Measurements from ENCODE around the gene ANAPC4. TPM values are rescaled to one million over a fixed set of nuclear protein-coding genes. Genes with fewer than 3 reads are reported as not detected.

The ANAPC4 gene
- polyA plus RNA-seq, 2 of the 4 experiments (the other 2 are of a cell fraction): 15.7 to 21.2 TPM

- DNase-seq (ENCODE audit: low read depth in 1 of 2, low spot score in 1 of 2): no peak
- Histone ChIP-seq H3K4me2 (no peak overlapping the region), H3K27ac (no peak overlapping the region), H3K4me3 (no peak overlapping the region), H3K4me1 (no peaks in the 10 kb centered on the region), H3K9me3 (no peaks in the 10 kb centered on the region)
- no peak for FAIRE-seq
- POLR2A ChIA-PET: no interaction called here
- CTCF ChIA-PET: no interaction called here
- no peak for ATAC-seq
- no peak for TF ChIP-seq FOSL2 (IDR thresholded peaks at IDR 0.05)
- TF ChIP-seq FOSL2 (CRISPR knock-in tag; IDR thresholded peaks at IDR 0.05): no peak
- no peak for TF ChIP-seq CHD4 (IDR thresholded peaks at IDR 0.05; ENCODE audit: borderline replicate concordance)
- no peak for TF ChIP-seq RAD21 (conservative IDR thresholded peaks at IDR 0.05 in 1 of 2, IDR thresholded peaks at IDR 0.05 in 1 of 2)
- no peak for TF ChIP-seq GATA3 (IDR thresholded peaks at IDR 0.05; ENCODE audit: borderline replicate concordance)
- TF ChIP-seq EP300 (IDR thresholded peaks at IDR 0.05): no peak
- TF ChIP-seq MAFK (IDR thresholded peaks at IDR 0.05; ENCODE audit: partially characterized antibody): no peak
- no peak for TF ChIP-seq TP53 (CRISPR knock-in tag; IDR thresholded peaks at IDR 0.05)
- TF ChIP-seq FOSB (CRISPR knock-in tag; IDR thresholded peaks at IDR 0.05): no peak
- no peak for TF ChIP-seq ZC3H11A (IDR thresholded peaks at IDR 0.05)
- TF ChIP-seq ZFP36 (IDR thresholded peaks at IDR 0.05; ENCODE audit: borderline replicate concordance, partially characterized antibody): no peak
- TF ChIP-seq BHLHE40 (IDR thresholded peaks at IDR 0.05; ENCODE audit: low read depth, low read length): no peak
- no peak for TF ChIP-seq NPAS2 (CRISPR knock-in tag; IDR thresholded peaks at IDR 0.05; ENCODE audit: borderline replicate concordance)
- no peak for TF ChIP-seq JUN (IDR thresholded peaks at IDR 0.05)
- TF ChIP-seq HOXB5 (CRISPR knock-in tag; IDR thresholded peaks at IDR 0.05): no peak
- TF ChIP-seq, protein P1, sequence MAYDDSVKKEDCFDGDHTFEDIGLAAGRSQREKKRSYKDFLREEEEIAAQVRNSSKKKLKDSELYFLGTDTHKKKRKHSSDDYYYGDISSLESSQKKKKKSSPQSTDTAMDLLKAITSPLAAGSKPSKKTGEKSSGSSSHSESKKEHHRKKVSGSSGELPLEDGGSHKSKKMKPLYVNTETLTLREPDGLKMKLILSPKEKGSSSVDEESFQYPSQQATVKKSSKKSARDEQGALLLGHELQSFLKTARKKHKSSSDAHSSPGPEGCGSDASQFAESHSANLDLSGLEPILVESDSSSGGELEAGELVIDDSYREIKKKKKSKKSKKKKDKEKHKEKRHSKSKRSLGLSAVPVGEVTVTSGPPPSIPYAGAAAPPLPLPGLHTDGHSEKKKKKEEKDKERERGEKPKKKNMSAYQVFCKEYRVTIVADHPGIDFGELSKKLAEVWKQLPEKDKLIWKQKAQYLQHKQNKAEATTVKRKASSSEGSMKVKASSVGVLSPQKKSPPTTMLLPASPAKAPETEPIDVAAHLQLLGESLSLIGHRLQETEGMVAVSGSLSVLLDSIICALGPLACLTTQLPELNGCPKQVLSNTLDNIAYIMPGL (CRISPR knock-in tag; IDR thresholded peaks at IDR 0.05; ENCODE audit: borderline replicate concordance): no peak
- no peak for TF ChIP-seq MAZ (IDR thresholded peaks at IDR 0.05; ENCODE audit: borderline replicate concordance, low read depth, low read length)
- no peak for TF ChIP-seq POLR2A (IDR thresholded peaks at IDR 0.05; ENCODE audit: low read length)
- TF ChIP-seq, protein P2, sequence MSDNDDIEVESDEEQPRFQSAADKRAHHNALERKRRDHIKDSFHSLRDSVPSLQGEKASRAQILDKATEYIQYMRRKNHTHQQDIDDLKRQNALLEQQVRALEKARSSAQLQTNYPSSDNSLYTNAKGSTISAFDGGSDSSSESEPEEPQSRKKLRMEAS (IDR thresholded peaks at IDR 0.05): no peak
- no peak for TF ChIP-seq EHF (CRISPR knock-in tag; IDR thresholded peaks at IDR 0.05)
- 100% methylated on average over 1 of the region's 1 CpG for WGBS (ENCODE audit: missing lambda C conversion rate)
These were observed 43.9 kb downstream of the ANAPC4 start for GRCh38 chr4:25420931-25421330.

GRCh38 chr4:25421816-25422525 is 44.9 kb downstream of the ANAPC4 start:
- ChIA-PET CTCF (interaction anchor here (0.6 kb wide), 1 partner anchor 331 kb away, joined by 4 read pairs; no protein-coding TSS in a partner anchor), POLR2A (no interaction called here)
- Histone ChIP-seq H3K9me3 (no peaks in the 10 kb centered on the region), H3K4me2 (no peak overlapping the region), H3K27ac (no peak overlapping the region), H3K4me3 (no peak overlapping the region), H3K4me1 (no peaks in the 10 kb centered on the region)
- no peak for FAIRE-seq
- no peak for ATAC-seq
- no peak for DNase-seq (ENCODE audit: low read depth in 1 of 2, low spot score in 1 of 2)
- no peak for TF ChIP-seq JUNB (IDR thresholded peaks at IDR 0.05)
- no peak for TF ChIP-seq EHF (CRISPR knock-in tag; IDR thresholded peaks at IDR 0.05)
- TF ChIP-seq MYC (IDR thresholded peaks at IDR 0.05; ENCODE audit: borderline replicate concordance, low read length): no peak
- TF ChIP-seq MAZ (IDR thresholded peaks at IDR 0.05; ENCODE audit: borderline replicate concordance, low read depth, low read length): no peak
- no peak for TF ChIP-seq PHF8 (IDR thresholded peaks at IDR 0.05; ENCODE audit: borderline replicate concordance, low read depth)
- TF ChIP-seq NFE2L2 (conservative IDR thresholded peaks at IDR 0.05; ENCODE audit: low read length): no peak
- no peak for TF ChIP-seq KDM1A (IDR thresholded peaks at IDR 0.05; ENCODE audit: low read depth)
- TF ChIP-seq RCOR1 (IDR thresholded peaks at IDR 0.05; ENCODE audit: low read depth, low read length): no peak
- TF ChIP-seq ZNF302 (CRISPR knock-in tag; IDR thresholded peaks at IDR 0.05): no peak
- no peak for TF ChIP-seq FOSB (CRISPR knock-in tag; IDR thresholded peaks at IDR 0.05)
- no peak for TF ChIP-seq BHLHE40 (IDR thresholded peaks at IDR 0.05; ENCODE audit: low read depth, low read length)
- no peak for TF ChIP-seq FOSL2 (IDR thresholded peaks at IDR 0.05)
- no peak for TF ChIP-seq FOSL2 (CRISPR knock-in tag; IDR thresholded peaks at IDR 0.05)
- TF ChIP-seq HEYL (CRISPR knock-in tag; IDR thresholded peaks at IDR 0.05): no peak
- TF ChIP-seq ATOH8 (CRISPR knock-in tag; IDR thresholded peaks at IDR 0.05; ENCODE audit: low read depth): no peak
- TF ChIP-seq HDAC2 (IDR thresholded peaks at IDR 0.05): no peak
- WGBS (ENCODE audit: missing lambda C conversion rate): 90% methylated on average over 5 of the region's 5 CpGs
